Smooth muscle cell (in vitro differentiated cells): Measurements from ENCODE around the gene NANS. TPM values are rescaled to one million over a fixed set of nuclear protein-coding genes. Genes with fewer than 3 reads are reported as not detected.

Source experiments
- DNase-seq: peaks from one replicate; lab custom pipeline; 2025; ENCODE audit not compliant: unreplicated experiment; lab: John Stamatoyannopoulos, UW
- H2AFZ ChIP-seq: fragments of 200-600 bp; sonication (generic); 2 replicates; pipeline ENCODE4 v1.6.0; 2016; ENCODE audit warnings: antibody characterized with exemption, low read depth, mild to moderate bottlenecking
- H3F3A ChIP-seq: fragments of 200-600 bp; sonication (generic); 2 replicates; pipeline ENCODE4 v1.6.0; 2017; ENCODE audit warnings: antibody characterized with exemption, low read depth
- H3K27ac ChIP-seq: fragments of 200-600 bp; sonication (generic); 2 replicates; pipeline ENCODE4 v1.5.1; 2016; ENCODE audit warnings: low read depth, mild to moderate bottlenecking
- H3K27me3 ChIP-seq: fragments of 200-600 bp; sonication (generic); 2 replicates; pipeline ENCODE4 v1.6.1; 2016; ENCODE audit warnings: low read depth, mild to moderate bottlenecking
- H3K36me3 ChIP-seq: fragments of 200-600 bp; sonication (generic); 2 replicates; pipeline ENCODE4 v1.5.1; 2016; ENCODE audit warnings: low read depth
- H3K4me1 ChIP-seq: fragments of 200-600 bp; sonication (generic); 2 replicates; pipeline ENCODE4 v1.5.1; 2016; ENCODE audit warnings: low read depth
- H3K4me2 ChIP-seq: fragments of 200-600 bp; sonication (generic); 2 replicates; pipeline ENCODE4 v1.6.0; 2016; ENCODE audit warnings: mild to moderate bottlenecking
- H3K4me3 ChIP-seq: fragments of 200-600 bp; sonication (generic); 2 replicates; pipeline ENCODE4 v1.5.1; 2016; ENCODE audit warnings: mild to moderate bottlenecking
- H3K79me2 ChIP-seq: fragments of 200-600 bp; sonication (generic); 2 replicates; pipeline ENCODE4 v1.6.0; 2016; ENCODE audit warnings: low read depth, mild to moderate bottlenecking
- H3K9ac ChIP-seq: fragments of 200-600 bp; sonication (generic); 2 replicates; pipeline ENCODE4 v1.6.0; 2016; ENCODE audit warnings: low read depth
- H3K9me3 ChIP-seq: fragments of 200-600 bp; sonication (generic); replicated peaks from 2 replicates; pipeline ENCODE4 v1.5.1; 2016; ENCODE audit warnings: low read depth
- H4K20me1 ChIP-seq: fragments of 200-600 bp; sonication (generic); 2 replicates; pipeline ENCODE4 v1.6.0; 2016; ENCODE audit warnings: low read depth
- CTCF ChIP-seq: fragments of 200-600 bp; sonication (generic); IDR thresholded peaks from 2 replicates; pipeline ENCODE4 v1.5.1; 2017; ENCODE audit warnings: borderline replicate concordance, mild to moderate bottlenecking, antibody characterized with exemption; ENCODE audit not compliant: insufficient read depth, poor library complexity, severe bottlenecking
- WGBS: methylation state at CpG from one replicate; pipeline ENCODE4 v1.1.7; 2016; ENCODE audit warnings: low lambda C conversion rate; 5-methylcytosine and 5-hydroxymethylcytosine counted together
- polyA plus RNA-seq: library from polyadenylated mRNA; unstranded; fragments of >200 nt; fragmentation: Nextera tagmentation; extraction: Ambion mirVana; gene quantifications from 2 replicates; pipeline ENCODE4 v1.2.1, GENCODE V29; 2016
- total RNA-seq: library from RNA; depleted of rRNA; stranded (reverse); fragments of >200 nt; gene quantifications from 2 replicates; pipeline ENCODE4 v1.2.3, GENCODE V29; 2014

Gene NANS
- total and polyA plus RNA-seq, 2 experiments from 2014 or later = 59.4 to 117 TPM

DNA sequence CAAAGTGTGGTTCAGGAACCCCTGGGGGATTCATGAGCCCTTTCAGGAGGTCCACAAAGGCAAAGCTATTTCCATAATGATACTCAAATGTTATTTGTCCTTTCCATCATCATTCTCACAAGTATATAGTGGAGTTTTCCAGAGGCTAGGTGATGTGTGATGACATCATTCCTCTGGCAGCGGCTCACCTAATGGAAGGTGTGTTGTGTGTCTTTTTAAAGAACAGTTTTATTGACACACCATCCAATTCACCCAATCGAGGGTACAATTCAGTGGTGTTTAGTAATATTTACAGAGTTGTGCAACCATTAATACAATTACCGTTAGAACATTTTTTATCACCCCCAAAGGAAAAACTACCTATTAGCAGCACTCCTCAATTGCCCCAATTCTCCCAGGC, 9.7 kb downstream of the NANS start:
- no peak overlapping the region for H3K9ac ChIP-seq
- H3K9me3 ChIP-seq = no peaks in the 10 kb centered on the region
- no peaks in the 10 kb centered on the region for H3K27me3 ChIP-seq
- no peak overlapping the region for H3K4me3 ChIP-seq
- H3K36me3 ChIP-seq = peaks cover 3% of the 10 kb centered on the region
- no peak overlapping the region for H3K4me2 ChIP-seq
- 88% methylated on average over 3 of the region's 3 CpGs for WGBS
- H3F3A ChIP-seq = no peaks in the 10 kb centered on the region
- no peak overlapping the region for H2AFZ ChIP-seq
- no peak for TF ChIP-seq CTCF
- no peak for DNase-seq
- no peaks in the 10 kb centered on the region for H3K79me2 ChIP-seq
- H4K20me1 ChIP-seq = peaks cover 27% of the 10 kb centered on the region
- no peaks in the 10 kb centered on the region for H3K4me1 ChIP-seq
- H3K27ac ChIP-seq = no peak overlapping the region

DNA sequence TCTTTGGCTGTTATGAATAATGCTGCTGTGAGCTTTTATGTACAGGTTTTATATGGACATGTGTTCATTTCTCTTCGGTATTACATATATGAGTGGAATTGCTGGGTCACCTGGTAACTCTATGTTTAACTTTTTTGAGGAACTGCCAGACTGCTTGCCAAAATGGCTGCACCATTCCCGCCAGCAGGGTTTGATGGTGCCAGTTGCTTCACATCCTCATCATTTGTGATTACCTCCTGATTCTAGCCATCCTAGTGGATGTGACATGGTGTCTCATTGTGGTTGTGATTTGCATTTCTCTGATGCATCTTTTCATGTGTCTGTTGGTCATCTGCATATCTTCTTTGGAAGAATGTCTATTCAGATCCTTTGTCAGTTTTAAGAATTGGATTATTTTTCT, 10.7 kb downstream of the NANS start:
- Histone ChIP-seq H3K4me2 (no peak overlapping the region), H3K9me3 (no peaks in the 10 kb centered on the region), H3K4me3 (no peak overlapping the region), H3K4me1 (no peaks in the 10 kb centered on the region), H3K27me3 (no peaks in the 10 kb centered on the region), H3K36me3 (peaks cover 3% of the 10 kb centered on the region), H3K9ac (no peak overlapping the region), H3K27ac (no peak overlapping the region), H3K79me2 (no peaks in the 10 kb centered on the region), H2AFZ (no peak overlapping the region), H4K20me1 (peaks cover 37% of the 10 kb centered on the region), H3F3A (no peaks in the 10 kb centered on the region)
- no peak for DNase-seq
- WGBS = 98% methylated on average over 2 of the region's 2 CpGs
- TF ChIP-seq CTCF = no peak

DNA sequence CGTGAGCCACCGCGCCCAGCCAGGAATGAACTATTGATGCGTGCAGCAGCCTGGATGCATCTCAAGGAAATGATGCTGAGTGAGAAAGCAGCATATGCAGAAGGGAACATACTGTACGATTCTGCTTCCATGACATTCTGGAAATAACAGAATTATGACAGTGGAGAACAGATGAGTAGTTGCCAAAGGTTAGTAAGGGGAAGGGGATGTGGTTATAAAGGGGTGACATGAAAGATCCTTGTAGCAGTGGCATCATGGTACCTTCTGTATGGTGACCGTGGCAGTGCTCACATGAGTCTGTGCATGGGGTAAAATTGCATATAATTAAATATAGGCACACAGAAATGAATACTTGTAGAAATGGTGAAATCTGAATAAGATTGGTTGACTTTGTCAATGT, 13.0 kb downstream of the NANS start:
- Histone ChIP-seq H4K20me1 (peaks cover 50% of the 10 kb centered on the region), H3K9me3 (no peaks in the 10 kb centered on the region), H2AFZ (no peak overlapping the region), H3K27ac (no peak overlapping the region), H3F3A (no peaks in the 10 kb centered on the region), H3K27me3 (no peaks in the 10 kb centered on the region), H3K4me1 (peaks cover under 1% of the 10 kb centered on the region), H3K4me2 (no peak overlapping the region), H3K79me2 (no peaks in the 10 kb centered on the region), H3K36me3 (peaks cover 3% of the 10 kb centered on the region), H3K9ac (no peak overlapping the region), H3K4me3 (no peak overlapping the region)
- WGBS = 96% methylated on average over 6 of the region's 6 CpGs
- TF ChIP-seq CTCF = no peak
- DNase-seq = no peak

- no peaks in the 10 kb centered on the region for H3K9me3 ChIP-seq
- H3K27me3 ChIP-seq = no peaks in the 10 kb centered on the region
- no peak for DNase-seq
- peaks cover 60% of the 10 kb centered on the region for H4K20me1 ChIP-seq
- peaks cover 2% of the 10 kb centered on the region for H3K4me1 ChIP-seq
- no peak overlapping the region for H3K9ac ChIP-seq
- no peak overlapping the region for H3K4me2 ChIP-seq
- no peak overlapping the region for H2AFZ ChIP-seq
- no peaks in the 10 kb centered on the region for H3K36me3 ChIP-seq
- no peaks in the 10 kb centered on the region for H3F3A ChIP-seq
- no peak for TF ChIP-seq CTCF
- H3K4me3 ChIP-seq = no peak overlapping the region
- H3K27ac ChIP-seq = no peak overlapping the region
- 97% methylated on average over 7 of the region's 7 CpGs for WGBS
- no peaks in the 10 kb centered on the region for H3K79me2 ChIP-seq
Measured at GRCh38 chr9:98070704-98071103, 14.2 kb downstream of the NANS start.
